ENCODE measurements around the gene POLR1A. TPM values are rescaled to one million over a fixed set of nuclear protein-coding genes. Genes with fewer than 3 reads are reported as not detected.

The POLR1A gene
- polyA plus RNA-seq, 3 donors = 0.45 to 2.1 (median 1.6) TPM

DNA sequence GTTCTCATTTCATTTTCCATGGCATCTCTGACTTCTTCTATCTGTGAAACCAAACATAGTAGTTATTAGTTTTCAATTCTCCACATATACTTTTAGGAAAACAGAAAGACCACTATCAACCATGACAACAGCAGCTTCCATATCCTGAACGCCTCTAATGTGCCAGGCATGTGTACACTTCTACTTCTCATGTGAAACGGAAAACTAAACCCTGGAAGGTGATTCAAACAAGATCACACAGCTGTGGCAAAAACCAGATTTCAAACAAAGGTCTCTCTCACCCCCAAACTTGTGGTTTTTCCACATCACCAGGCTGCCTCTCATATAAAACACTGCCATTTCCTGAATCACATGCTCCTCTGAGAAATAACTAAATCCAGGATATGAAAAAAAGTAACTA lies 42.1 kb upstream of the POLR1A start:
- H3K27ac Mint-ChIP-seq = no peak overlapping the region
- intact Hi-C loops (cut with micrococcal nuclease) = no loop called here
- DNase-seq = no peak
- H3K4me3 ChIP-seq (replicated peaks in 1 of 3; ENCODE audit: low read depth in 2 of 3, low read length in 3 of 3) = no peak overlapping the region
- no peaks in the 10 kb centered on the region for H3K27me3 ChIP-seq (ENCODE audit: control insufficient read depth in 2 of 2, insufficient read depth in 2 of 2, low read length in 2 of 2)
- 90% methylated on average over 2 of the region's 2 CpGs for WGBS (ENCODE audit: insufficient coverage)
- H3K4me3 Mint-ChIP-seq = no peak overlapping the region
- H3K4me1 ChIP-seq (ENCODE audit: control insufficient read depth in 1 of 2, insufficient read depth in 2 of 2, low read length in 2 of 2) = peaks cover 6 to 13% of the 10 kb centered on the region in 2 donors
- peak overlapping the region in 1 of 2 donors; percentile 38 for H3K27ac ChIP-seq (ENCODE audit: low read depth in 1 of 2, low read length in 2 of 2)
- H3K9me3 ChIP-seq (replicated peaks in 1 of 2; ENCODE audit: control insufficient read depth in 1 of 2, insufficient read depth in 1 of 2, low read length in 2 of 2) = no peaks in the 10 kb centered on the region
- H3K27me3 Mint-ChIP-seq (ENCODE audit: low read depth in 3 of 3) = peaks cover 0 to 2% (median 0%) of the 10 kb centered on the region in 3 donors
- peaks cover 75 to 97% of the 10 kb centered on the region in 2 donors for H3K36me3 ChIP-seq (replicated peaks in 1 of 2; ENCODE audit: control insufficient read depth in 1 of 2, insufficient read depth in 2 of 2, low read length in 2 of 2)
- H3K9ac ChIP-seq (ENCODE audit: insufficient read depth, low read length, poor library complexity, severe bottlenecking) = no peak overlapping the region
- H3K4me2 ChIP-seq (replicated peaks; ENCODE audit: extremely low read depth, low read length, poor library complexity, severe bottlenecking) = no peak overlapping the region
- peaks cover 14% of the 10 kb centered on the region for H3K4me1 Mint-ChIP-seq
- H3K9me3 Mint-ChIP-seq = no peaks in the 10 kb centered on the region
- H2AFZ ChIP-seq (ENCODE audit: insufficient read depth, low read depth, low read length, poor library complexity, severe bottlenecking) = no peak overlapping the region
- no peaks in the 10 kb centered on the region for H3K79me2 ChIP-seq (ENCODE audit: insufficient read depth, low read length)
- H4K20me1 ChIP-seq (ENCODE audit: insufficient read depth, low read length) = peaks cover 14% of the 10 kb centered on the region
- peaks cover 75 to 86% of the 10 kb centered on the region in 2 donors for H3K36me3 Mint-ChIP-seq
- TF ChIP-seq CTCF (IDR thresholded peaks at IDR 0.05) = no peak

GRCh38 chr2:86143926-86144685 lies 38.4 kb upstream of the POLR1A start:
- Histone ChIP-seq H3K9ac (ENCODE audit: insufficient read depth, low read length, poor library complexity, severe bottlenecking) (no peak overlapping the region), H3K9me3 (replicated peaks in 1 of 2; ENCODE audit: control insufficient read depth in 1 of 2, insufficient read depth in 1 of 2, low read length in 2 of 2) (no peaks in the 10 kb centered on the region), H3K79me2 (ENCODE audit: insufficient read depth, low read length) (no peaks in the 10 kb centered on the region), H3K27me3 (ENCODE audit: control insufficient read depth in 2 of 2, insufficient read depth in 2 of 2, low read length in 2 of 2) (no peaks in the 10 kb centered on the region), H3K4me3 (replicated peaks in 1 of 3; ENCODE audit: low read depth in 2 of 3, low read length in 3 of 3) (no peak overlapping the region), H4K20me1 (ENCODE audit: insufficient read depth, low read length) (peaks cover 5% of the 10 kb centered on the region), H2AFZ (ENCODE audit: insufficient read depth, low read depth, low read length, poor library complexity, severe bottlenecking) (no peak overlapping the region), H3K27ac (ENCODE audit: low read depth in 1 of 2, low read length in 2 of 2) (peak overlapping the region; percentile 43 to 64), H3K4me2 (replicated peaks; ENCODE audit: extremely low read depth, low read length, poor library complexity, severe bottlenecking) (no peak overlapping the region), H3K36me3 (replicated peaks in 1 of 2; ENCODE audit: control insufficient read depth in 1 of 2, insufficient read depth in 2 of 2, low read length in 2 of 2) (peaks cover 61 to 96% of the 10 kb centered on the region in 2 donors), H3K4me1 (ENCODE audit: control insufficient read depth in 1 of 2, insufficient read depth in 2 of 2, low read length in 2 of 2) (peaks cover 10 to 24% of the 10 kb centered on the region in 2 donors)
- Mint-ChIP-seq H3K9me3 (no peaks in the 10 kb centered on the region), H3K27me3 (ENCODE audit: low read depth in 3 of 3) (peaks cover 0 to 2% (median 0%) of the 10 kb centered on the region in 3 donors), H3K4me3 (no peak overlapping the region), H3K4me1 (peaks cover 35% of the 10 kb centered on the region), H3K27ac (peak overlapping the region; percentile 42 to 88 (median 75)), H3K36me3 (peaks cover 69 to 76% of the 10 kb centered on the region in 2 donors)
- no peak for TF ChIP-seq CTCF (IDR thresholded peaks at IDR 0.05)
- 96% methylated on average over 7 of the region's 14 CpGs for WGBS (ENCODE audit: insufficient coverage)
- intact Hi-C loops (cut with micrococcal nuclease) = no loop called here
- DNase-seq = no peak
